ENCODE measurements around the gene SRC. TPM values are rescaled to one million over a fixed set of nuclear protein-coding genes. Genes with fewer than 3 reads are reported as not detected.

SRC gene
- total RNA-seq, 1 donor from 2014 or later = 15.4 TPM

DNA sequence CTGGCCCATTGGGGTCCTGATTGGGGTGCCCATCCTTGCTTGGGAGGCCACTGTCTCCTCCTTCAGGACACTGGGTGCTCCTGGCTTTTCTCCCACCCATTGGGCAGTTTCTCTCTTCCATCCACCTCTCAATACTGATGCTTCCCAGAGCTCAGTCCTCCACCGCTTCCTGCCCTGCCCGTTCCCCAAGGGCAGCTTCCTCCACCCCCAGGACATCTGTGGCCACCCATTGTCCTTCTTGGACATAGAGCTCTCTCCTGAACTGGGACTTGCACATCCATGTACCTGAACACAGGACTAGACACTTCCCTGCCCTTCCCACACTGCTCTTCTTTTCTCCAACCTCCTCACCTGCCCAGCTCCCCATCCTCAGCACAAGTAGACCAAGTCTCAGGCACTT, 105.7 kb downstream of the SRC start:
- Histone ChIP-seq H3K79me2 (ENCODE audit: low read depth) (no peaks in the 10 kb centered on the region), H3K4me3 (no peak overlapping the region), H3K36me3 (no peaks in the 10 kb centered on the region), H3K4me1 (no peaks in the 10 kb centered on the region), H3K27me3 (no peaks in the 10 kb centered on the region), H3K4me2 (no peak overlapping the region), H2AFZ (replicated peaks) (no peak overlapping the region), H3F3A (ENCODE audit: low read depth) (no peaks in the 10 kb centered on the region), H3K9ac (no peak overlapping the region), H4K20me1 (ENCODE audit: low read depth) (no peaks in the 10 kb centered on the region), H3K9me3 (ENCODE audit: low read depth) (no peaks in the 10 kb centered on the region), H3K27ac (no peak overlapping the region)
- Mint-ChIP-seq H3K27me3 (ENCODE audit: insufficient read depth, low read depth) (peaks cover 18% of the 10 kb centered on the region), H3K36me3 (no peaks in the 10 kb centered on the region), H3K4me1 (no peaks in the 10 kb centered on the region), H3K4me3 (no peak overlapping the region), H3K9me3 (peaks cover 22% of the 10 kb centered on the region), H3K27ac (no peak overlapping the region)
- DNase-seq (ENCODE audit: low spot score) = no peak
- TF ChIP-seq, protein P1, sequence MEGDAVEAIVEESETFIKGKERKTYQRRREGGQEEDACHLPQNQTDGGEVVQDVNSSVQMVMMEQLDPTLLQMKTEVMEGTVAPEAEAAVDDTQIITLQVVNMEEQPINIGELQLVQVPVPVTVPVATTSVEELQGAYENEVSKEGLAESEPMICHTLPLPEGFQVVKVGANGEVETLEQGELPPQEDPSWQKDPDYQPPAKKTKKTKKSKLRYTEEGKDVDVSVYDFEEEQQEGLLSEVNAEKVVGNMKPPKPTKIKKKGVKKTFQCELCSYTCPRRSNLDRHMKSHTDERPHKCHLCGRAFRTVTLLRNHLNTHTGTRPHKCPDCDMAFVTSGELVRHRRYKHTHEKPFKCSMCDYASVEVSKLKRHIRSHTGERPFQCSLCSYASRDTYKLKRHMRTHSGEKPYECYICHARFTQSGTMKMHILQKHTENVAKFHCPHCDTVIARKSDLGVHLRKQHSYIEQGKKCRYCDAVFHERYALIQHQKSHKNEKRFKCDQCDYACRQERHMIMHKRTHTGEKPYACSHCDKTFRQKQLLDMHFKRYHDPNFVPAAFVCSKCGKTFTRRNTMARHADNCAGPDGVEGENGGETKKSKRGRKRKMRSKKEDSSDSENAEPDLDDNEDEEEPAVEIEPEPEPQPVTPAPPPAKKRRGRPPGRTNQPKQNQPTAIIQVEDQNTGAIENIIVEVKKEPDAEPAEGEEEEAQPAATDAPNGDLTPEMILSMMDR (IDR thresholded peaks at IDR 0.05) = no peak
- TF ChIP-seq EZH2 (IDR thresholded peaks at IDR 0.05) (no peak), EZH2phosphoT487 (IDR thresholded peaks at IDR 0.05) (no peak)

DNA sequence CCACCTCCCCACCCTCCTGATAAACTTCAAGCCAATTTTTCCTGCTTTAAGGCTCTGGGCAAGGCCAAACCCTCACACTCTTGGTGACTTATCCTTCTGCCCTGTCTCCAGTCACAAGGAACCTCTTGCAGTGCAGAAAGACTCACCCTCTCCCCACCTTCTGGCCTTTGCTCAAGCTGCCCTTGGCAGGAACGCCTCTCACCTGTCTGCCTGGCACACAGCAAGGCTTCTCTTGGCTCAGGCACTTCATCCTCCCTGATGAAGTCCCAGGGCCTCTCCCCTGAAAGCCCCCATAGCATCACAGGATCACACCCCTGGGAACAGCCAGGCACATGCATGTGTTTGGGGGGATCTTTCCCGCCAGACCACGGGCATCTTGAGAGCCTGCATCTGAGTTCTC, 106.3 kb downstream of the SRC start:
- Mint-ChIP-seq H3K27me3 (ENCODE audit: insufficient read depth, low read depth) (peaks cover 18% of the 10 kb centered on the region), H3K9me3 (peaks cover 29% of the 10 kb centered on the region), H3K27ac (no peak overlapping the region), H3K4me1 (no peaks in the 10 kb centered on the region), H3K4me3 (no peak overlapping the region), H3K36me3 (no peaks in the 10 kb centered on the region)
- DNase-seq (ENCODE audit: low spot score) = no peak
- H3K4me3 ChIP-seq = no peak overlapping the region
- no peak for TF ChIP-seq EZH2 (IDR thresholded peaks at IDR 0.05)
- TF ChIP-seq, protein P1 (IDR thresholded peaks at IDR 0.05) = no peak
- H3K9me3 ChIP-seq (ENCODE audit: low read depth) = no peaks in the 10 kb centered on the region
- H3K4me1 ChIP-seq = no peaks in the 10 kb centered on the region
- H3K36me3 ChIP-seq = no peaks in the 10 kb centered on the region
- H3K9ac ChIP-seq = no peak overlapping the region
- no peaks in the 10 kb centered on the region for H4K20me1 ChIP-seq (ENCODE audit: low read depth)
- H3K27ac ChIP-seq = no peak overlapping the region
- no peaks in the 10 kb centered on the region for H3K79me2 ChIP-seq (ENCODE audit: low read depth)
- H2AFZ ChIP-seq (replicated peaks) = no peak overlapping the region
- H3K4me2 ChIP-seq = no peak overlapping the region
- H3F3A ChIP-seq (ENCODE audit: low read depth) = no peaks in the 10 kb centered on the region
- no peaks in the 10 kb centered on the region for H3K27me3 ChIP-seq

DNA sequence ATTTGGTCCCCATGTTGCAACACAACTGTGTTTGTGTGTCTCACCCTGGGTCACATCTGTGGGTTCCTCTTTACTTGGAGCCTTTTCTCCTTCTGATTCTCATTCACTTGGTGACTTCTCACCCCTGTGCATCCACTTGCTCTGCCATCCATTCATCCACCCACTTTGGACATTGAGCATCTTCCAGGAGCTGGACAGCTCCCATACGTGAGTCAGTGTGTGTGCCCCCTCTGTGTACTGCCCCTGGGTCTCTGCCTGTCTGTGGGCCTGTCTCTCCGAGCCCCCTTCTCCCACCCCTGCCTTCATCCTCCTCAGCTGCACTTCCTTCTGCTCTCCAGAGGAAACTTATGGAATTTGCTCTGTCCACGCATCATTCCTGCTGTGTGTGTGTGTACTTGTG, 107.3 kb downstream of the SRC start:
- H4K20me1 ChIP-seq (ENCODE audit: low read depth) = no peaks in the 10 kb centered on the region
- no peaks in the 10 kb centered on the region for H3K4me1 ChIP-seq
- H3K36me3 ChIP-seq = no peaks in the 10 kb centered on the region
- Mint-ChIP-seq H3K36me3 (no peaks in the 10 kb centered on the region), H3K27me3 (ENCODE audit: insufficient read depth, low read depth) (peaks cover 16% of the 10 kb centered on the region), H3K4me1 (no peaks in the 10 kb centered on the region), H3K9me3 (peaks cover 34% of the 10 kb centered on the region), H3K27ac (no peak overlapping the region), H3K4me3 (no peak overlapping the region)
- no peaks in the 10 kb centered on the region for H3K9me3 ChIP-seq (ENCODE audit: low read depth)
- no peak overlapping the region for H3K9ac ChIP-seq
- H3K4me2 ChIP-seq = no peak overlapping the region
- no peak overlapping the region for H3K27ac ChIP-seq
- no peaks in the 10 kb centered on the region for H3K79me2 ChIP-seq (ENCODE audit: low read depth)
- H3F3A ChIP-seq (ENCODE audit: low read depth) = no peaks in the 10 kb centered on the region
- DNase-seq (ENCODE audit: low spot score) = no peak
- no peak overlapping the region for H2AFZ ChIP-seq (replicated peaks)
- H3K27me3 ChIP-seq = no peaks in the 10 kb centered on the region
- TF ChIP-seq, protein P1 (IDR thresholded peaks at IDR 0.05) = no peak
- TF ChIP-seq EZH2phosphoT487 (IDR thresholded peaks at IDR 0.05) (no peak), EZH2 (IDR thresholded peaks at IDR 0.05) (no peak)
- no peak overlapping the region for H3K4me3 ChIP-seq
